Measurements from ENCODE around the gene CHRM1.
"Not testable (repeated sequence)": the region's sequence is repeated elsewhere in the genome, so short reads cannot be mapped to it uniquely, and the experiment has no call there.

Gene CHRM1

GRCh38 chr11:62921201-62921572, at the start of gene CHRM1:
CHRM1 (minus strand) TSS chr11:62921363; CDS start chr11:62911100, 10,263 bp downstream.
- DNase-seq = no peak

GRCh38 chr11:62965574-62965973, 44.4 kb upstream of the CHRM1 start:
- DNase-seq = no peak

- DNase-seq = no peak
Measured at GRCh38 chr11:62962391-62962790, 41.2 kb upstream of the CHRM1 start.

GRCh38 chr11:62961017-62961570, 39.9 kb upstream of the CHRM1 start:
- no peak for DNase-seq

GRCh38 chr11:62959422-62959980, 38.3 kb upstream of the CHRM1 start:
- no peak for DNase-seq

- DNase-seq = no peak
Measured at GRCh38 chr11:62958547-62959421, 37.6 kb upstream of the CHRM1 start.

- no peak for DNase-seq
Measured at GRCh38 chr11:62957147-62957546, 36.0 kb upstream of the CHRM1 start.

- DNase-seq = no peak
Measured at GRCh38 chr11:62954478-62954877, 33.3 kb upstream of the CHRM1 start.

- DNase-seq = no peak
Measured at GRCh38 chr11:62953811-62954210, 32.6 kb upstream of the CHRM1 start.

- DNase-seq = no peak
Measured at GRCh38 chr11:62948765-62949320, 27.7 kb upstream of the CHRM1 start.

GRCh38 chr11:62945538-62945937, 24.4 kb upstream of the CHRM1 start:
- DNase-seq = not testable (repeated sequence)

GRCh38 chr11:62937528-62937927, 16.4 kb upstream of the CHRM1 start:
- not testable (repeated sequence) for DNase-seq

- no peak for DNase-seq
Measured at GRCh38 chr11:62934496-62934785, 13.3 kb upstream of the CHRM1 start.

GRCh38 chr11:62933750-62934495, 12.8 kb upstream of the CHRM1 start:
- DNase-seq = no peak

- DNase-seq = no peak
Measured at GRCh38 chr11:62933285-62933684, 12.1 kb upstream of the CHRM1 start.

- no peak for DNase-seq
Measured at GRCh38 chr11:62931499-62932278, 10.5 kb upstream of the CHRM1 start.

- DNase-seq = no peak
Measured at GRCh38 chr11:62930666-62931065, 9.5 kb upstream of the CHRM1 start.

- DNase-seq = no peak
Measured at GRCh38 chr11:62930157-62930556, 9.0 kb upstream of the CHRM1 start.

GRCh38 chr11:62928011-62928410, 6.8 kb upstream of the CHRM1 start:
- DNase-seq = no peak

- DNase-seq = no peak
Measured at GRCh38 chr11:62926680-62927455, 5.7 kb upstream of the CHRM1 start.
